Glutamatergic neuron (in vitro differentiated cells): Measurements from ENCODE around the gene STOX2. TPM values are rescaled to one million over a fixed set of nuclear protein-coding genes. Genes with fewer than 3 reads are reported as not detected.
A peak's percentile ranks its signal among the peaks of the same experiment; 100 is the strongest.

Source experiments
- DNase-seq: peaks from one replicate; pipeline ENCODE4 v3.0.0; 2022
- H3K27ac Mint-ChIP-seq: one replicate; pipeline ENCODE4 v1.8.0; 2020; ENCODE audit warnings: mild to moderate bottlenecking, mixed read lengths, inconsistent platforms; ENCODE audit not compliant: unreplicated experiment
- H3K27me3 Mint-ChIP-seq: one replicate; pipeline ENCODE4 v1.8.0; 2020; ENCODE audit warnings: mild to moderate bottlenecking, moderate library complexity, mixed read lengths, inconsistent platforms; ENCODE audit not compliant: unreplicated experiment
- H3K36me3 Mint-ChIP-seq: one replicate; pipeline ENCODE4 v1.8.0; 2020; ENCODE audit warnings: mild to moderate bottlenecking, mixed read lengths, inconsistent platforms; ENCODE audit not compliant: unreplicated experiment
- H3K4me1 Mint-ChIP-seq: one replicate; pipeline ENCODE4 v1.8.0; 2020; ENCODE audit warnings: mild to moderate bottlenecking, low read depth, mixed read lengths, inconsistent platforms; ENCODE audit not compliant: unreplicated experiment
- H3K4me3 Mint-ChIP-seq: one replicate; pipeline ENCODE4 v1.8.0; 2020; ENCODE audit warnings: mild to moderate bottlenecking, mixed read lengths, inconsistent platforms; ENCODE audit not compliant: unreplicated experiment
- H3K9me3 Mint-ChIP-seq: one replicate; pipeline ENCODE4 v1.8.0; 2020; ENCODE audit warnings: mild to moderate bottlenecking, moderate library complexity, mixed read lengths, inconsistent platforms; ENCODE audit not compliant: unreplicated experiment
- CTCF ChIP-seq: fragments of 200-600 bp; sonication (generic); IDR thresholded peaks from one replicate; pipeline ENCODE4 v1.5.0; 2021; ENCODE audit not compliant: partially characterized antibody, unreplicated experiment
- total RNA-seq: library from RNA; stranded (reverse); fragmentation: NEBNext Ultra II Directional; extraction: Animal tissue kit (Norgen Biotek cat#: 25700); gene quantifications from one replicate; pipeline ENCODE4 v1.2.1, GENCODE V29; 2021; ENCODE audit not compliant: unreplicated experiment

The STOX2 gene
- total RNA-seq, 1 donor from 2014 or later = 26.7 TPM

DNA sequence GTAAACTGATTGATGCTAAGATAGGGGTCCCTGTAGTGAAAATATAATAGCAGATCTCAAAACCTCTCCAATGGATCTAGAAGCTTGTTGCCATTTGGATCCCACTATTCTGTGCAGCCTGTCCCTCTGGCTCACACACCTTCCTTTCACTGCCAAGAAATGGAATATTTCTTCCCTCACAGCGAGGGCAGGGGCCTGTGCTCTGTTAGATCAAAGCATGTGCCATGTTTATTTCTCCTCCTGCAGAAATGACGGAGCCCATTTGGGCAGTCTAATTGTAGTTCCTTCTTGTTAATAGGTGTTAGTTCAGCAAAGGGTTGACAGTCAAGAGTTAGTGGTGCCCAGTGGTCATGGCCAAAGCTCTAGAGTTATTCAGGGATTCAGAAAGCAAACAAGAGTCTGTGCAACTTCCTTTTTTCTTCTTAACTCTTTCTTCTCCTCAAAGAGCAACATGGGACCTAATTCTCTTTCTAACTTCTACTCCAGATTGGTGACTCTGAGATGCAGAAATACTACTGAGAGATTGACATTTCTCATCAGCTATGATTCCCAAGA is 106.8 kb downstream of the STOX2 start:
- Mint-ChIP-seq H3K4me1 (no peaks in the 10 kb centered on the region), H3K4me3 (no peak overlapping the region), H3K36me3 (peaks cover 41% of the 10 kb centered on the region), H3K9me3 (peaks cover 11% of the 10 kb centered on the region), H3K27ac (no peak overlapping the region), H3K27me3 (peaks cover 2% of the 10 kb centered on the region)
- no peak for TF ChIP-seq CTCF
- DNase-seq = no peak

DNA sequence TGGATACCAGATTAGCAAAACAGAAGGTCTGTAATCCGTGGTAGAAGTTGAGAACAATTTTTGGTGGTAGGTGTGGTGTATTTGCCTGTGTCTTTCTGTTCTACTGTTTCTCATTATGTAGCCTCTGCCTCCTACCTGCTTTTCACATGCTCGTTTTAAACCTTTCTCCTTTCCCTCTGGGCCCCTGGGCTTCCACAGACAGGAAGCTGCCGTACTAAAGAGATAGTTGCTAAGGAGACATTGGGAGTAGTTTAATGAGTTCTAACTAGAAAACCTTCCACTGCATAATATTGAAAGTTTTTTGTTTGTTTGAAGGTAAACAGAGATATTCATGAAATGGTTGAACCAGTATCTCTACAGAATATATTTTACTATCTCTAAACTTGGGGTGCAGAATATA is 107.8 kb downstream of the STOX2 start:
- H3K27ac Mint-ChIP-seq = no peak overlapping the region
- peaks cover 36% of the 10 kb centered on the region for H3K36me3 Mint-ChIP-seq
- H3K27me3 Mint-ChIP-seq = peaks cover under 1% of the 10 kb centered on the region
- H3K9me3 Mint-ChIP-seq = peaks cover 11% of the 10 kb centered on the region
- no peak for TF ChIP-seq CTCF
- no peak overlapping the region for H3K4me3 Mint-ChIP-seq
- no peaks in the 10 kb centered on the region for H3K4me1 Mint-ChIP-seq
- DNase-seq = no peak

GRCh38 chr4:184014301-184014700 is 109.2 kb downstream of the STOX2 start:
- Mint-ChIP-seq H3K27ac (no peak overlapping the region), H3K36me3 (peaks cover 28% of the 10 kb centered on the region), H3K27me3 (no peaks in the 10 kb centered on the region), H3K4me3 (no peak overlapping the region), H3K9me3 (peaks cover 9% of the 10 kb centered on the region), H3K4me1 (no peaks in the 10 kb centered on the region)
- no peak for DNase-seq
- no peak for TF ChIP-seq CTCF

DNA sequence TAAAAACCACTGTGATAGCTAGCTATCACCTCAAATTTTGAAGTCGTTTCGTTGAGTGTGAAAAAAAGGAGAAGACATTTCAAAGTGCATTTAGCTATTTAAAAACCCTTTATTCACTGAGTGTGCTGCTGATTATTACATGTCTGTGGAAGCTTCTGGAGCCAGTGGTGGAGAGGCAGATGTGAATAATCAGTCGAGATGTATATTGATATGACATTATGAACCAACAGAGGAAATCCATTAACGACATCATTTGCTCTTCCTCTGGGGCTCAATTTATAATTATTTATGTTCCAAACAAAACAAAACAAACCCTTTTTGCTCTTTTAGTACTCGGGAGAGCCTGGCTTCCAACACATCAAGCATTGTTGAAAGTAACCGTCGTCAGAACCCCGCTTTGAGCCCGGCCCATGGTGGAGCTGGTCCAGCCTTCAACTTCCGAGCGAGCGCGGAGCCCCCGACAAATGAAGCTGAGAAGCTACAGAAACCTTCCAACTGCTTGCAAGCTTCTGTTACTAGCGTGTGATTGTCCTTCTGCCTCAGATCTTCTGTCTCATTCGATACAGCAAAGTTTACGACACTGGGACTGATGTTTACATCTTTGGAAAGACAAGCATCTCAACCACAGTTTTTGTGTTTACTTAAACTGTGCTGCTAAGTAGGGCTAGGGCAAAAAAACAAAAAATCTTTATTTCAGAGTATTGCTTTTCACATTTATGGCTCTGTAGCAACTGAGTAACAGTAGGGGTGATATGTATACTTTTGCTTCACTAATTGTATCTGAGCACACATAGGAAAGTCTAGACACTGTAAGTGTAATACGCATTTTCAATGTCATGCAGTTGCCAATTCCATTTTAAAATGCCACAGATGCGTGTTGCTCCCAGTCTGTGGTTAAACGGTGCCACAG is 111.9 kb downstream of the STOX2 start:
- no peak for TF ChIP-seq CTCF
- no peaks in the 10 kb centered on the region for H3K27me3 Mint-ChIP-seq
- no peak overlapping the region for H3K4me3 Mint-ChIP-seq
- peak overlapping the region; percentile 38 for H3K27ac Mint-ChIP-seq
- DNase-seq = no peak
- H3K4me1 Mint-ChIP-seq = peaks cover 13% of the 10 kb centered on the region
- H3K36me3 Mint-ChIP-seq = peaks cover 1% of the 10 kb centered on the region
- no peaks in the 10 kb centered on the region for H3K9me3 Mint-ChIP-seq

DNA sequence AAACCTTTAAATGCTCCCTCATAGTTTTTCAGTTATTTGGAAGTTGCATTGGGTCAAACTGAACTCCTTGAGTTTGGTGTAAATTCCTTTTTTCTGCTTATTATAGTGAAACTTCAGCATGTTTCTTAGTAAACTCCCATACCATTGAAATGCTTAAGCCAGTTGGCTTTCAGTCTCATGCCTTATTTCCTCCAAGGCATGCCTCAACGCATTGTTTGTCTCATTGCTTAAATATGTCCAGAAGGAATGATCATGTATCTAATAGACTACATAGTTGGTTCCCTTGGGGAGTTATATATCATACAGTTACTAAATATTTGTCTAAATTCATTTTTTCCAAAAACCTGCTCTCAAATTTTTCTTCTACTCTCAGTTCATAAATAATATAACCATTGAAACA is 114.0 kb downstream of the STOX2 start:
- Mint-ChIP-seq H3K9me3 (no peaks in the 10 kb centered on the region), H3K4me1 (peaks cover 13% of the 10 kb centered on the region), H3K36me3 (no peaks in the 10 kb centered on the region), H3K27ac (no peak overlapping the region), H3K4me3 (no peak overlapping the region), H3K27me3 (no peaks in the 10 kb centered on the region)
- DNase-seq = no peak
- TF ChIP-seq CTCF = no peak
